ENCODE data around the gene POTEG. TPM values are rescaled to one million over a fixed set of nuclear protein-coding genes. Genes with fewer than 3 reads are reported as not detected.
"Not testable (repeated sequence)": the region's sequence is repeated elsewhere in the genome, so short reads cannot be mapped to it uniquely, and the experiment has no call there.

The POTEG gene
- total RNA-seq = not detected
- total RNA-seq (2013) = not detected
- total RNA-seq = 0 to 0.28 (median 0) reads per million in 29 experiments

DNA sequence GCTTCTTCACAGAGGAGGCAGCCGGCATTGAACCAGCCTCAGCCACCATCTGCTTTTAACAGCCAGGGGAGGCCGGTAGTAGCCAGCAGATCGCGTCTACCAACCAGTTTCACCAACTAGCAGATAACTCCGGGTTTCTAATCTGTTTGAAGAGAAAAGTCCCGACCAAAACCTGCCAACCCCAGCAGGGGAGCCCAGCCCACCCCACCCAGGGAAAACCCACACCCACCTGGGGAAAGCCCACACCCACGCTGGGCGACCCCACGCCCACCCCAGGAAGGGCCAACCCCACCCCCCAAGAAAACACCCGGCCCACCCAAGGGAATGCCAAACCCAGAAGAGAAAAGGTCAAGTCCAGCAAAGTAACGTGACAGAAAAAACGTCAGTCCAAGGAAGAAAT, at the start of gene POTEG:
Gene POTEG, minus strand, starts transcription at position 101 of the 400 bp plus-strand sequence. Its CDS starts 52 bp downstream, at position 49.
- H3K36me3 Mint-ChIP-seq; H3K4me3 ChIP-seq (ENCODE audit: control insufficient read depth in 1 of 2, extremely low read depth in 1 of 2, low read length in 1 of 2); H3K27ac Mint-ChIP-seq; H3K4me1 ChIP-seq (ENCODE audit: control insufficient read depth in 1 of 2, extremely low read depth in 1 of 2, insufficient read depth in 2 of 2, low read length in 2 of 2); DNase-seq; H3K9me3 ChIP-seq; H3K36me3 ChIP-seq (ENCODE audit: control insufficient read depth in 2 of 2, extremely low read depth in 1 of 2, insufficient read depth in 1 of 2, low read length in 1 of 2); ATAC-seq (replicated peaks in 1 of 4); H3K27ac ChIP-seq (ENCODE audit: low read length); POLR2A ChIA-PET; H3K9me3 Mint-ChIP-seq; CTCF ChIA-PET; H3K4me3 Mint-ChIP-seq; H3K27me3 Mint-ChIP-seq; H3K4me1 Mint-ChIP-seq; H3K27me3 ChIP-seq (replicated peaks in 1 of 2; ENCODE audit: control insufficient read depth in 2 of 2, extremely low read depth in 1 of 2, insufficient read depth in 2 of 2, low read length in 1 of 2): not testable (repeated sequence)
- WGBS (ENCODE audit: insufficient coverage) = no CpG with 5 or more reads among the region's 12 CpGs

DNA sequence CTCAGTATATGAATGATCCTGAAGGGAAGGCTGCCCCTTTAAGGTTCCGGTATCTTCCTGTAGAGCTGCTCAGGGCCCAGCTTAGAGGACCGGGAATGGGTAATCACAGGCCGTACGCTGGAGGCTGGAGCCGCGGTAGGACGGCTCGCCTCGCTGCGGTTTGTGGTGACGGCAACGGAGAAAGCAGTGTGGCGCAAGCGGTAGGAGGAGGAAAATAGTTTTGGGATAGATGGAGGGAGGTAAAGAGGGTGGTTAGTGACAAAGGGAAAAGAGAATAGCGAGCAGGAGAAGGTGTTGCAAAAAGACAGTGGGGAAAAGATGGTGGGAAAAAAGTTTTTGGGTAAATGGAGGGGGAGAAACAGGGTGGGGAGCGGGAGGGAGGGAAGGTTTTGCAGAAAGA, 48.0 kb upstream of the POTEG start:
- DNase-seq; H3K36me3 ChIP-seq (ENCODE audit: control insufficient read depth in 2 of 2, extremely low read depth in 1 of 2, insufficient read depth in 1 of 2, low read length in 1 of 2); H3K4me3 ChIP-seq (ENCODE audit: control insufficient read depth in 1 of 2, extremely low read depth in 1 of 2, low read length in 1 of 2); H3K27ac ChIP-seq (ENCODE audit: low read length); POLR2A ChIA-PET; H3K9me3 ChIP-seq; ATAC-seq (replicated peaks in 1 of 4); H3K27ac Mint-ChIP-seq; H3K9me3 Mint-ChIP-seq; H3K4me1 Mint-ChIP-seq; CTCF ChIA-PET; H3K27me3 ChIP-seq (replicated peaks in 1 of 2; ENCODE audit: control insufficient read depth in 2 of 2, extremely low read depth in 1 of 2, insufficient read depth in 2 of 2, low read length in 1 of 2); H3K36me3 Mint-ChIP-seq; H3K27me3 Mint-ChIP-seq; H3K4me3 Mint-ChIP-seq; H3K4me1 ChIP-seq (ENCODE audit: control insufficient read depth in 1 of 2, extremely low read depth in 1 of 2, insufficient read depth in 2 of 2, low read length in 2 of 2): not testable (repeated sequence)
- WGBS (ENCODE audit: insufficient coverage) = no CpG with 5 or more reads among the region's 16 CpGs

DNA sequence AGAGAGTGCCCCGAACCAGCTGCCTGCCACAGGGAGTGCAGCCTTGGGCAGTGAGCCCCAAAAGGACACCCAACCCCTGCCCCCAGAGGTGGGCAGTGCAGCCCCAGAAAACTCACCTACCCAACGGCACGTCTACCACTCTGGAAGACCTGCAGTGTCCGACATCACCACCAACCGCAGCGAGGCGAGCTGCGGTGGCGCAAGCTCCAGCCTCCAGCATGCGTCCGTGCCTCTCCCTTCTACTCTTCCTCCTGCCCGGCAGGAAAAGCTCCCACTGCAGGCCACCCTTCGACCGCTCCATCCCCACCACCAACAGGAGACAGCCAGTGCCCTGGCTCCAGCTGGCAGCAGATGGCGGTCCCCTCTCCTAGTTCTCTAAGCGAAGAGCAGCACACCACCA, 47.3 kb upstream of the POTEG start:
- H3K4me1 ChIP-seq (ENCODE audit: control insufficient read depth in 1 of 2, extremely low read depth in 1 of 2, insufficient read depth in 2 of 2, low read length in 2 of 2); DNase-seq; H3K4me3 ChIP-seq (ENCODE audit: control insufficient read depth in 1 of 2, extremely low read depth in 1 of 2, low read length in 1 of 2); H3K9me3 Mint-ChIP-seq; H3K27me3 ChIP-seq (replicated peaks in 1 of 2; ENCODE audit: control insufficient read depth in 2 of 2, extremely low read depth in 1 of 2, insufficient read depth in 2 of 2, low read length in 1 of 2); H3K27me3 Mint-ChIP-seq; H3K27ac ChIP-seq (ENCODE audit: low read length); H3K4me3 Mint-ChIP-seq; H3K36me3 Mint-ChIP-seq; H3K27ac Mint-ChIP-seq; POLR2A ChIA-PET; ATAC-seq (replicated peaks in 1 of 4); H3K4me1 Mint-ChIP-seq; CTCF ChIA-PET; H3K36me3 ChIP-seq (ENCODE audit: control insufficient read depth in 2 of 2, extremely low read depth in 1 of 2, insufficient read depth in 1 of 2, low read length in 1 of 2); H3K9me3 ChIP-seq: not testable (repeated sequence)
- WGBS (ENCODE audit: insufficient coverage) = no CpG with 5 or more reads among the region's 16 CpGs

DNA sequence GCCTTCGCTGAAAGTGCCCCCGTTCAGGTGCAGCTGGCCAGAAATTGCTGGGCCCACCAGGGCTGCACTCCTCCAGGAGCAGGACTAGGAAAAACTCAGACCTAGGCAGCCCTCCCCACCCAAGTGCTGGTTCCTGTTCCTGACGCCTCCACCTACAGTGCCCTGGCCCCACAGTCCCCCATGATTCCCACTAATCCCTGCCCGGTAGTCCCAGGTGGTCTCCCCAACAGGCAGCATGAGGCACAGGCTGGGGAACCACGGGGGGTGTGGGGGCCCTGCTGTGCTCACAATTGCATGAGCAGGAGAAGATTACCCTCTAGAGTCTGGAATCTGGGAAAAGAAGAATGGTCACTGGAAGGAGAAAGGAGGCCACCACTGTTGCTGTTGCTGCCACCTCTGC, 46.4 kb upstream of the POTEG start:
- POLR2A ChIA-PET; H3K4me1 ChIP-seq (ENCODE audit: control insufficient read depth in 1 of 2, extremely low read depth in 1 of 2, insufficient read depth in 2 of 2, low read length in 2 of 2); H3K4me3 ChIP-seq (ENCODE audit: control insufficient read depth in 1 of 2, extremely low read depth in 1 of 2, low read length in 1 of 2); H3K4me3 Mint-ChIP-seq; H3K9me3 ChIP-seq; H3K36me3 Mint-ChIP-seq; H3K9me3 Mint-ChIP-seq; H3K27me3 ChIP-seq (replicated peaks in 1 of 2; ENCODE audit: control insufficient read depth in 2 of 2, extremely low read depth in 1 of 2, insufficient read depth in 2 of 2, low read length in 1 of 2); H3K4me1 Mint-ChIP-seq; H3K27me3 Mint-ChIP-seq; CTCF ChIA-PET; H3K27ac Mint-ChIP-seq; H3K36me3 ChIP-seq (ENCODE audit: control insufficient read depth in 2 of 2, extremely low read depth in 1 of 2, insufficient read depth in 1 of 2, low read length in 1 of 2); DNase-seq; H3K27ac ChIP-seq (ENCODE audit: low read length): not testable (repeated sequence)
- ATAC-seq (replicated peaks in 1 of 4) = peak in 2 of 4 experiments; percentile 14 to 33
- no CpG with 5 or more reads among the region's 5 CpGs for WGBS (ENCODE audit: insufficient coverage)

DNA sequence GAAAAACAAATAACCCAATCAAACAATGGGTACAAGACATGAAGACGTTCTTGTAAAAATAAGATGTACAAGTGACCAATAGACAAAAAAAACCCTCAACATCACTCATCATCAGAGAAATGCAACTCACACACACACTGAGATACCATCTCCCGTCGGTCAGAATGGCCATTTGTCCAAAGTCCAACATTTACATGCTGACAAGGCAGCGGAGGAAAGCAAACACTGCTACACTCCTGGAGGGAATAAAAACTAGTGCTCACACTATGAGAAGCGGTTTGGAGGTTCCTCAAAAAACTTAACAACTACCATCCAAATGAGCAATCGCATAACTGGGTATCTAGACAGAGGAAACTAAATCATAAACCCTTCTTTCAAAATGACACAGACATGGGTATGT, 11.6 kb upstream of the POTEG start:
- H3K27ac Mint-ChIP-seq; H3K27me3 ChIP-seq (replicated peaks in 1 of 2; ENCODE audit: control insufficient read depth in 2 of 2, extremely low read depth in 1 of 2, insufficient read depth in 2 of 2, low read length in 1 of 2); H3K4me3 Mint-ChIP-seq; ATAC-seq (replicated peaks in 1 of 4); H3K4me1 ChIP-seq (ENCODE audit: control insufficient read depth in 1 of 2, extremely low read depth in 1 of 2, insufficient read depth in 2 of 2, low read length in 2 of 2); DNase-seq; CTCF ChIA-PET; POLR2A ChIA-PET; H3K27me3 Mint-ChIP-seq; H3K9me3 ChIP-seq; H3K9me3 Mint-ChIP-seq; H3K36me3 ChIP-seq (ENCODE audit: control insufficient read depth in 2 of 2, extremely low read depth in 1 of 2, insufficient read depth in 1 of 2, low read length in 1 of 2); H3K36me3 Mint-ChIP-seq; H3K4me1 Mint-ChIP-seq; H3K4me3 ChIP-seq (ENCODE audit: control insufficient read depth in 1 of 2, extremely low read depth in 1 of 2, low read length in 1 of 2); H3K27ac ChIP-seq (ENCODE audit: low read length): not testable (repeated sequence)
- WGBS (ENCODE audit: insufficient coverage) = no CpG with 5 or more reads among the region's 6 CpGs

DNA sequence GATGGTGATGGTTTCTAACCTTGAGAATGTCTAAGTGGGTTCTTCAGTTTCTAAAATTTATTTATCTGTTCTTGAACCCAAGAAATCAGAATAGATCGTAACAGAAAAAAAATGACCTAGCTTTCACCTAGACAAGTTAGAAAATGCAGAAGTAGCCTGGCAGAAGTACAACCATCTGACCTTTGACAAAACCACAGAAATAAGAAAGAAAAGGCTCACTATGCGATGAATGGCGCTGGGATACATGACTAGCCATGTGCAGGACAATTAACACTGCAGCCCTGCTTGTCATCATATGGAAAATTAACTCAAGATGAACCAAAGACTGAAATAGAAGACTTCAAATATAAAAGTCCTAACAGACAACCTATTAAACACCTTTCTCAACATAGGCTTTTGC, 5.7 kb upstream of the POTEG start:
- H3K9me3 Mint-ChIP-seq; ATAC-seq (replicated peaks in 1 of 4); H3K36me3 ChIP-seq (ENCODE audit: control insufficient read depth in 2 of 2, extremely low read depth in 1 of 2, insufficient read depth in 1 of 2, low read length in 1 of 2); DNase-seq; H3K9me3 ChIP-seq; POLR2A ChIA-PET; H3K4me1 ChIP-seq (ENCODE audit: control insufficient read depth in 1 of 2, extremely low read depth in 1 of 2, insufficient read depth in 2 of 2, low read length in 2 of 2); H3K4me3 Mint-ChIP-seq; H3K27ac ChIP-seq (ENCODE audit: low read length); H3K27me3 ChIP-seq (replicated peaks in 1 of 2; ENCODE audit: control insufficient read depth in 2 of 2, extremely low read depth in 1 of 2, insufficient read depth in 2 of 2, low read length in 1 of 2); H3K27ac Mint-ChIP-seq; H3K27me3 Mint-ChIP-seq; H3K4me1 Mint-ChIP-seq; H3K4me3 ChIP-seq (ENCODE audit: control insufficient read depth in 1 of 2, extremely low read depth in 1 of 2, low read length in 1 of 2); CTCF ChIA-PET; H3K36me3 Mint-ChIP-seq: not testable (repeated sequence)
- WGBS (ENCODE audit: insufficient coverage) = no CpG with 5 or more reads among the region's 3 CpGs

DNA sequence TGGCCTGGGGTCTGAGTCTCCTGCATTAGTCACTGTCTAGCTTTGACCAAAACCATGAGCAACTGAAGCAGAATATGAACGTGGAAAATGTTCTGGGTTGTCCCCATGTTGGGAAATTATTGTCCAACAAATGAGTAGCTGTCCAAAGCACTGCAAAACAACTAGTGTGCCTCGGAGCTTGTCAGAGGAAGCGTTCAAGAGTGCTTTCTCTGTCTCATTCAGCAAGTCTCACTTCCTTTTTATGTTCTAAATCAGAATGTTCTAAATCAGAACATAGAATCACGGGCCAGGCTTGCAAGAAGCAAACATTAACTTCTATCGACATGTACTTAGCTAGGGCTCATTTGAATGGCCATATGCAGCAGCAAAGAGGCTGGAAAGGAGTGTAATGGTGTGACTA, 5.1 kb upstream of the POTEG start:
- POLR2A ChIA-PET; H3K36me3 ChIP-seq (ENCODE audit: control insufficient read depth in 2 of 2, extremely low read depth in 1 of 2, insufficient read depth in 1 of 2, low read length in 1 of 2); H3K4me3 Mint-ChIP-seq; H3K4me1 Mint-ChIP-seq; DNase-seq; H3K9me3 Mint-ChIP-seq; H3K36me3 Mint-ChIP-seq; H3K27me3 ChIP-seq (replicated peaks in 1 of 2; ENCODE audit: control insufficient read depth in 2 of 2, extremely low read depth in 1 of 2, insufficient read depth in 2 of 2, low read length in 1 of 2); ATAC-seq (replicated peaks in 1 of 4); H3K4me1 ChIP-seq (ENCODE audit: control insufficient read depth in 1 of 2, extremely low read depth in 1 of 2, insufficient read depth in 2 of 2, low read length in 2 of 2); H3K27me3 Mint-ChIP-seq; H3K27ac ChIP-seq (ENCODE audit: low read length); H3K9me3 ChIP-seq; CTCF ChIA-PET; H3K4me3 ChIP-seq (ENCODE audit: control insufficient read depth in 1 of 2, extremely low read depth in 1 of 2, low read length in 1 of 2); H3K27ac Mint-ChIP-seq: not testable (repeated sequence)
- no CpG with 5 or more reads among the region's 5 CpGs for WGBS (ENCODE audit: insufficient coverage)
